ENCODE data around the gene SERINC2.

DNA sequence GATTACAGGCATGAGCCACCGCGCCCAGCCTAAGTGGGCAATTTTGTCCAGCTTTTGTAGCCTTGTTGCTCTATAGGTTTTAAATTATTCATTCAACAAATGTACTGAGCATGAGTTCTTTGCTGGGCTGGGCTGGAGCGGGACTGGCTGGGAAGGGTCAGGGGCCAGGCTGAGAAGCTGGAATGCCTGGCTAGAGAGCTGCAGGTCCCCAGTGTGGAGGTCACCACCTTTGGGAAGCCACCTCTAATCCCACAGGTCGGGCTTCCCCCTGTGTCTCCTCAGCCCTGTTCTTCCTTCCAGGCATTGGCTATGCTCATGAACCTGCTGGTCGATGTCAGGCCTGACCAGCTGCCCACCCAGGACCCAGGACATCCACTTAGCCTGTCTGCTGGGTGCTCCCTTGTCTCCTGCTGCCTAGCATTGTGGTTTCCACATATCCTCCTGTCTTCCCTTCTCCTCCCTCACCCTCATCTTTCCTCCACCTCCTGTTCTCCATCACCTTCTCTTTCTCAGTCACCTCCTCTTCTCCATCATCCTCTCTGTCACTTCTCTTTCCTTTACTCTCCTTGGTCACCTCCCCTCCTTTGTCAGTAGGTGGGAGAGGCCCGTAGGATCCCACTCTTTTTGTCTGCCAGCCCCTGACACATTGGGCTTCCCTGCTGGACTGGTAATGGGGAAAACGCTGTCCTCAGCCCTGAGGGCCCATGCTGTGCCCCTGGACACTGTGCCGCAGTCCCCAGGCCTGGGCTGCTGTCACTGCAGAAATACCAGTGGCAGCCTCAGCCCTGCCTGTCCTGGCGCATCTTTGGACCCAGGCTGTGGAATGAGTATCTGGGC, 23.8 kb downstream of the SERINC2 start:
- TF ChIP-seq, protein P1, sequence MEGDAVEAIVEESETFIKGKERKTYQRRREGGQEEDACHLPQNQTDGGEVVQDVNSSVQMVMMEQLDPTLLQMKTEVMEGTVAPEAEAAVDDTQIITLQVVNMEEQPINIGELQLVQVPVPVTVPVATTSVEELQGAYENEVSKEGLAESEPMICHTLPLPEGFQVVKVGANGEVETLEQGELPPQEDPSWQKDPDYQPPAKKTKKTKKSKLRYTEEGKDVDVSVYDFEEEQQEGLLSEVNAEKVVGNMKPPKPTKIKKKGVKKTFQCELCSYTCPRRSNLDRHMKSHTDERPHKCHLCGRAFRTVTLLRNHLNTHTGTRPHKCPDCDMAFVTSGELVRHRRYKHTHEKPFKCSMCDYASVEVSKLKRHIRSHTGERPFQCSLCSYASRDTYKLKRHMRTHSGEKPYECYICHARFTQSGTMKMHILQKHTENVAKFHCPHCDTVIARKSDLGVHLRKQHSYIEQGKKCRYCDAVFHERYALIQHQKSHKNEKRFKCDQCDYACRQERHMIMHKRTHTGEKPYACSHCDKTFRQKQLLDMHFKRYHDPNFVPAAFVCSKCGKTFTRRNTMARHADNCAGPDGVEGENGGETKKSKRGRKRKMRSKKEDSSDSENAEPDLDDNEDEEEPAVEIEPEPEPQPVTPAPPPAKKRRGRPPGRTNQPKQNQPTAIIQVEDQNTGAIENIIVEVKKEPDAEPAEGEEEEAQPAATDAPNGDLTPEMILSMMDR (IDR thresholded peaks at IDR 0.05; ENCODE audit: insufficient read depth, low read depth, low read length): no peak
- TF ChIP-seq EZH2 (IDR thresholded peaks at IDR 0.05; ENCODE audit: insufficient read depth, low read length): no peak

Measured in astrocyte (in vitro differentiated cells and primary cell).